ENCODE measurements around the gene EFS.

Gene EFS

GRCh38 chr14:23306412-23307145, 58.4 kb downstream of the EFS start, which contains the start of gene BCL2L2:
Gene BCL2L2, plus strand, starts transcription at chr14:23306833. Its CDS starts 935 bp downstream, at chr14:23307768.
- peak; percentile 73 for ATAC-seq

More at GRCh38 chr14:23306412-23307145, 58.4 kb downstream of the EFS start, which contains the start of gene BCL2L2:
- TF ChIP-seq GLIS3 (CRISPR knock-in tag; IDR thresholded peaks at IDR 0.05) (0 out of 2 replicates have a peak, but pooled peaks have one; percentile 0), PATZ1 (CRISPR knock-in tag; IDR thresholded peaks at IDR 0.05; ENCODE audit: borderline replicate concordance) (peak; percentile 60; the same call in 1 of the 2 replicates), TCF4 (CRISPR knock-in tag; IDR thresholded peaks at IDR 0.05; ENCODE audit: borderline replicate concordance) (no peak)
